22Rv1 (cell line): ENCODE results near the gene KLK11.

ENCODE experiments used
- H3K27ac ChIP-seq: fragments of 450-650 bp; 2 replicates; pipeline ENCODE4 v1.5.1; 2017
- CTCF ChIP-seq: fragments of 450-650 bp; IDR thresholded peaks from 2 replicates; pipeline ENCODE4 v1.5.1; 2017; ENCODE audit warnings: mild to moderate bottlenecking
- ZFX ChIP-seq: fragments of 450-650 bp; IDR thresholded peaks from 2 replicates; pipeline ENCODE4 v1.6.1; 2017; ENCODE audit warnings: antibody characterized with exemption, borderline replicate concordance

The KLK11 gene

DNA sequence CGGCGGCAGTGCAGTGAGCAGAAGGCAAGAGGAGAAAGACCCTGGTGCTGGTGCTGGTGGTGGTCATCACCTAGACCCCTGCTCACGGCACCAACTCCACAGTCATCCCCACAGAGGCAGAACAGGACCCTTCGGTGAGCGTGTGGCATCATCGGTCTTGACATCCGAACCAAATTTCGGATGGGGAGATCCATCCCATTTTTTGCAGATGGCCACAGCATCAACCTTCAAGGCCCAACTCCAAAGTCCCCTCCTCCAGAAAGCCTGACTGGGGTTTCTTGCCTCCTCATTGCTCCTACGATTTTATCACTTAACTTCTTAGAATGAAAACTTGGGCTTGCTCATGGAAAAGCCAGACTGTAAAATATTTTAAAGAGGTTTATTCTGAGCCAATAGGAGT lies 17.1 kb upstream of the KLK11 start:
- no peak overlapping the region for H3K27ac ChIP-seq
- no peak for TF ChIP-seq ZFX
- TF ChIP-seq CTCF: no peak

GRCh38 chr19:51040151-51040550 lies 13.7 kb upstream of the KLK11 start:
- no peak for TF ChIP-seq CTCF
- TF ChIP-seq ZFX: no peak
- no peak overlapping the region for H3K27ac ChIP-seq

DNA sequence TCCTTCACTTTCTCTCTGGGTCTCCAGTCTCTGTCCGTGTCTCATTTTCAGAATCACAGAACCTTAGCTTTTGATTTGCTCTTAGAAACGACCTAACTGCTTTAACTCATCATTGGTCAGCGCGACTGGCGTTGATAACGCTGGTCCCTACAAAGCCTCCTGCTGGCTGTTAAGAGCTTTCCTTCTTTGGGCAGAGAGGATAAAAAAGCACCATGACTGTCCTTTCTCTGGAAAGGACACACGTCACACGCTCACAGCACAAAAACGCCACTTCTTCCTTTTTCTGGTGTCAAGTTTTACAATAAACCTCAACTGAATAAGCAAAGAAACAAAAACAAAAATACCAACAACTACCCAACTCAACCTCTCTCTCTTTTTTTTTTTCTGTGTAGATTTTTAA lies 10.1 kb upstream of the KLK11 start:
- no peak for TF ChIP-seq ZFX
- no peak for TF ChIP-seq CTCF
- H3K27ac ChIP-seq: no peak overlapping the region

GRCh38 chr19:51034704-51035103 lies 8.3 kb upstream of the KLK11 start, which contains the start of gene KLK12:
Gene KLK12 (minus strand): TSS chr19:51035002. CDS start chr19:51034621, 381 bp downstream.
- TF ChIP-seq ZFX: no peak
- H3K27ac ChIP-seq: no peak within 1 kb of the TSS

DNA sequence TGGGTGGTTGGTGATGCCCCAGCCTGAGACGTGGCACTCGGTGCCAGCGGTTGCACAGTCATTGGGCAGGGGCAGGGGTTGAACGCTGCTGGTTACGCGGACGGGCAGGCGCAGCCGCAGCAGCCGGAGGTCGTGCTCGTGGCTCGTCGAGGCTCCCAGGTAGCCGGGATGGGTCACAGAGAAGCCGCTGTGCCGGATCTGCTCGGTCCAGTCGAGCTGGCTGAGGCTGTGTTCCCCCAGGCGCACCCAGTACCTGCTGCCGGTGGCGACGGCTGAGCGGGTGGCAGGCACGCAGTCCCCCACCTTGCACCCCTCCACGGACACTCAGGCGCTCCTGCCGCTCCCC lies 5.4 kb upstream of the KLK11 start:
- H3K27ac ChIP-seq: no peak overlapping the region
- TF ChIP-seq ZFX (no peak), CTCF (no peak)

GRCh38 chr19:51031220-51031879 lies 4.9 kb upstream of the KLK11 start:
- H3K27ac ChIP-seq: no peak overlapping the region
- no peak for TF ChIP-seq ZFX
- no peak for TF ChIP-seq CTCF

- no peak overlapping the region for H3K27ac ChIP-seq
- TF ChIP-seq CTCF (no peak), ZFX (no peak)
Measured at GRCh38 chr19:51030631-51031030, 4.2 kb upstream of the KLK11 start.

DNA sequence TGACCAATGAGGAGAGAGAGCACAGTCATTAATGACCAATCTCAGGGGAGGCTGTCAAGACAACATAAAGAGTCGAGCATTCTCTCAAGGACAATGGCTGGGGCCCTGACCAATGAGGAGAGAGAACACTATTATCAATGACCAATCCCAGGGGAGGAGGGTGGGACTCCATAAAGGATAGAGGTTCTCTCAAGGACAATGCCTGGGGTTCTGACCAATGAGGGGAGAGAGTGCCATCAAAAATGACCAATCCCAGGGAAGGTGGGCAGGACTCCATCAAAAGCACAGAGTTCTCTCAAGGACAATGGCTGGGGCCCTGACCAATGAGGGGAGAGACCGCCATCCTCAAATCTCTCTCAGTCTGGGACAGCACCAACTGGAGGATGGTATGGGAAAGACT lies 3.3 kb upstream of the KLK11 start:
- no peak for TF ChIP-seq CTCF
- no peak for TF ChIP-seq ZFX
- no peak overlapping the region for H3K27ac ChIP-seq
